Measurements from ENCODE around the gene DYSF.

The DYSF gene

GRCh38 chr2:71605173-71605641, 151.8 kb downstream of the DYSF start:
- no peak for DNase-seq

- DNase-seq: no peak
Observed at GRCh38 chr2:71605781-71606241, 152.4 kb downstream of the DYSF start.

- no peak for DNase-seq
Observed at GRCh38 chr2:71606244-71606643, 152.9 kb downstream of the DYSF start.

GRCh38 chr2:71607151-71607889, 154.0 kb downstream of the DYSF start:
- no peak for DNase-seq

- DNase-seq: no peak
Observed at GRCh38 chr2:71608034-71608433, 154.7 kb downstream of the DYSF start.

- DNase-seq: no peak
Observed at GRCh38 chr2:71608441-71608840, 155.1 kb downstream of the DYSF start.

GRCh38 chr2:71609029-71609428, 155.7 kb downstream of the DYSF start:
- DNase-seq: no peak

GRCh38 chr2:71609441-71609840, 156.1 kb downstream of the DYSF start:
- DNase-seq: no peak

GRCh38 chr2:71609958-71610357, 156.6 kb downstream of the DYSF start:
- DNase-seq: no peak

GRCh38 chr2:71610671-71611070, 157.3 kb downstream of the DYSF start:
- no peak for DNase-seq

- DNase-seq: no peak
Observed at GRCh38 chr2:71611247-71611646, 157.9 kb downstream of the DYSF start.

- no peak for DNase-seq
Observed at GRCh38 chr2:71611781-71612527, 158.6 kb downstream of the DYSF start.

GRCh38 chr2:71612581-71613402, 159.4 kb downstream of the DYSF start:
- no peak for DNase-seq

GRCh38 chr2:71613403-71613952, 160.1 kb downstream of the DYSF start:
- no peak for DNase-seq

GRCh38 chr2:71613953-71614925, 160.9 kb downstream of the DYSF start:
- no peak for DNase-seq

- DNase-seq: no peak
Observed at GRCh38 chr2:71614976-71615766, 161.8 kb downstream of the DYSF start.

GRCh38 chr2:71615767-71616730, 162.7 kb downstream of the DYSF start:
- no peak for DNase-seq

- DNase-seq: no peak
Observed at GRCh38 chr2:71617266-71617665, 163.9 kb downstream of the DYSF start.

GRCh38 chr2:71618327-71619113, 165.2 kb downstream of the DYSF start:
- DNase-seq: no peak
